Embryonic facial prominence (tissue), 1 donor: ENCODE data around the gene OSM.
A peak's percentile ranks its signal among the peaks of the same experiment; 100 is the strongest.
"Not testable (repeated sequence)": the region's sequence is repeated elsewhere in the genome, so short reads cannot be mapped to it uniquely, and the experiment has no call there.

Experiments used
- DNase-seq: peaks from one replicate; pipeline ENCODE4 v3.0.0-alpha.2; 2016; ENCODE audit errors: extremely low spot score

Gene OSM

DNA sequence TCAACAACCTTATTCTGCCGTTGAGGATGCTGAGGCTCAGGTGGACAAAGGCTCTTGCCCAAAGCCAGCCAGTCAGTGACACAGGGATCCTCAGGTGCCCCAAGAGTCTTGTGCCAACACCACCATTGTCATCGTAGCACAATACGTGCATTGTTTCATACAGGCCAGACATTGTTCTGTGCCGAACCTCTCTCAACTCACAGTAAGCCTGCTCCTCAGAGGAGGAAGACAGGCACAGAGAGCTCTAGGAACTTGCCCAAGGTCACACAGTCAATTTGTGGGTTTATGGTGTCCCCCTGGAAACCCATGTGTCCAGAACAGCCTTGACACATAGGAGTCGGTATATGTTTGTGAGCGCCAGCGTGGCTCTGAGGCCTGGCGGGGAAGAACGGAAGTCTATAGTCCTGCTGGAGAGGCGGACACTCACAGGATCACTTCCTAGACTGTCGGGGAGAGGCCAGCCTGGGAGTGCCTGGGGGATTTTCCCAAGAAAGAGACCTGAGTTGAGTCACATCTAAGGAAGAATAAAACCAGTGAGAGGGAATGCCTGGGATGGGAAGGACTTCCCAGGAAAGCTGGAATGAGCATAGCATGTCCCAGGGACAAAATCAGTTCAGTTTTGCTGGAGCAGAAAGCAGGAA is 40.3 kb downstream of the OSM start:
- DNase-seq, result no peak

GRCh38 chr22:30225220-30225927 is 41.3 kb downstream of the OSM start:
- no peak for DNase-seq

DNA sequence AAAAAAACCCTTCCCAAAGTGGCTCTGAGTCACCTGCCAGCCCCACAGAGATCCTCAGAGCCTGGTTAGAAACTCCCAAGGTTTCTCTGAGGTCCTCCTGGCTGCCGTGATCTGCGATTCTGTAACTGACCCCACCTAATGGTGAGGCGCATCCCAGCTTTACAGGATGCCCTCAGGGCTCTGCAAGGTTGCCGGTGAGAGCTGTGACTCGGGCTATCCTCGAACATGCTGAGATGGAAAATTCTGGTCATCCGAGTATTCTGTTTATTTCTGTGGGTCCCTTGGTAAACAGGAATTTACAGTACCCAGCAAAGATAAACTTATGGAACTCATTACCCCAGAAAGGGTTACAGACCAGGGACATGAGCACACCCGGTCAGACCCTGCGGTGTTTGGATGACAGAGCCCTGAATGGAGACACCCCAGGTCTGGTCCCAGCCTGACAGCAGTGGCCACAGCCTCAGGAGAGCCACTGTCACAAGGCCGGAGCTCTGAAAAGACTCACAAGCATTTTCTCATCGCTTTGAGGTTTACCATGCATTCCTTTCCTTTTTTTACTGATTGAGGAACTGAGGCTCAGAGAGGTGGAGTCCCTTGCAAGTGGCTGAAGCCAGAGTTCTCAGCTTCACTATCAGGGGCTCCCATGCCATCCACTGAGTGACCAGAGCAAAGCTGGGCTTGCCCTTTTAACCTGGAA is 42.3 kb downstream of the OSM start:
- no peak for DNase-seq

- no peak for DNase-seq
These were observed 43.3 kb downstream of the OSM start for GRCh38 chr22:30223303-30223702.

GRCh38 chr22:30222321-30222720 is 44.3 kb downstream of the OSM start:
- no peak for DNase-seq

DNA sequence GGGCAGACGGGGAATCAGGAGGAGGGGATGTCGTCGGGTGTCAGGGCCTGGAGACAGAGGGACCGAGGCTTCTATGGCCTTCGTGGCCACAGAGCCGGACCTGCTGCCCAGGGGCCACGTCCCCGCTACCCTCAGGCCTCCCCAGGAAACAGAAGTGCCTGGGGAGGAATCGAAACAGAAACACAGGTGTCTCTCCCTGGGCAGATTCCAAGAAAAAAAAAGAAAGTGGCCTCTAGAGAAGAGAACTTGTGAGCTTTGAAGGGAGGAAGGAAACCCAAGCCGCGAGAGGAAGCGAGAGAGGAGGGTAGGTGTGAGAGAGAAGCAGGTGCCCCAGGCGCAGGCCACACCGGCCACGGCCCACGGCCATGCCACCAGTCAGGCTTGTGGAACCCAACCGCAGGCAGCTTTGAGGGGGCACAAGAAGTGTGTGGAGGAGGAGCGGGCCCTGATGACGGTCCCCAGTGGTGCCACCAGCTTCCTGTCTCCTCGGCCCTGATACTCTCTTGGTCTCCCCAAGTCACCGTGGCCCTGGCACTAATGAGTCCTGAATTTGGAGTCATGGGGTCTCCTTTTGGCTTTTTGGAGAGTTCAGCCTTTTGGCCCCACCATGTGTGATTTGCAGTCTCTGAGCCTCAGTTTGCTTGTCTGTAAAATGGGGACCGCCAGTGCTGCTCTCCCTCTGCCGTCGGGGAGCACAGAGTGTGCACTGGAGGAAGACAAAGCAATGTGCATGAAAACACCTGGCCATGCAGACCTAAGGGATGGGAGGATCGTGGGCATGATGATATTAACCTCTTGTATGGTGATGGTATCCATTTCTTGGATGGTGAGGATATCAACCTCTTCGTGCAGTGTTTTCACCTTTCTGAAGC is 45.3 kb downstream of the OSM start:
- no peak for DNase-seq

DNA sequence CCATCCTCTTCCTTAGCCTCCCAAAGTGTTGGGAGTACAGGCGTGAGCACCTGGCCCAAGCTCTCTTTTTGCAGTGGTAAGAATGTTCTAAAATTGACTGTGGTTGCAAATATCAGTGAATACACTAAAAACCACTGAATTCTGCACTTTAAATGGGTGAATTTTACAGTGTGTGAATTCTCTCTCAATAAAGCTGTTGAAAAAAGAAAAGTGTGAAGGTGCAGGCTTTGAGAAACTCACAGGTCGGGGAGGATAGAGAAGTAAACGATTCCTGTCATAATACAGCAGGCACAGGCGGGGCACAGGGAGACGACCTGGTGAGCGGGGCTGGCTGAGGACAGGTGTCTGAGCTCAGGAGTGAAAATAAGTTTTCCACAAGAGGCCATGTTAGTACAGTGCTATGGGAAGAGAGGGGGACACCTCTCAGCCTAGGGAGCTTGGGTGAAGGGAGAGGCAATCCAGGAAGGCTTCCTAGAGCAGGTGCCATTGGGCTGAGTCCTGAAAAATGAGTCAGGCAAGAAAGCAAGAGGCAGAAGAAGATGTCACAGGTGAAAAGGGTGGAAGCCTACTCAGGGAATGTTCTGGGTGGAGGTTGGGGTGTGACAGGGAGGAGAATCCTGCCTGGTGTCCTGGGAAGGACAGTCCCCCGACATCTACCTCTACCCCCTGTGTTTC is 46.2 kb downstream of the OSM start:
- DNase-seq, result no peak

- DNase-seq, result no peak
These were observed 46.9 kb downstream of the OSM start for GRCh38 chr22:30219668-30220278.

GRCh38 chr22:30219049-30219654 is 47.5 kb downstream of the OSM start:
- DNase-seq, result no peak

- DNase-seq, result peak; percentile 43
These were observed 48.7 kb downstream of the OSM start for GRCh38 chr22:30217698-30218560.

DNA sequence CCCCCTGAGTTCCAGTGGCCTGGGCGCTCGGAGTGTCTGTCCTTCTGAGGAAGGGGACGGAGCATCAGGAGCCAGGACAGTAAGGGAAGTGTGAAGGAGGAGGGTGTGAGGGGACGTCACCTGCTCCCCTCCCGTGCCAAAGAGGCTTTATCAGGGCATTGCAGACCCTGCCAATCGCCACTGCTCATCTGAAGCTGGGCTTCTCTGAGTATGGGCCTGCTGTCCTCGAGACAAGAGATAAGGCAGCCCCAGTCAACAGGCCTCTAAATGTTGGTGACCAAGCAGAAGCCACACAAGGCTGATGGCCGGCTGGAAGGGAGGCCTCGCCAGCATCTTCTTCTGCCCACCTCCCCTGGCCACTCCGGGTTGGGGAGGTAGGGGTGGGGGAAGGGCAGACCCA is 49.9 kb downstream of the OSM start:
- no peak for DNase-seq

GRCh38 chr22:30216272-30216671 is 50.4 kb downstream of the OSM start:
- not testable (repeated sequence) for DNase-seq

- DNase-seq, result no peak
These were observed 51.8 kb downstream of the OSM start for GRCh38 chr22:30214703-30215407.

DNA sequence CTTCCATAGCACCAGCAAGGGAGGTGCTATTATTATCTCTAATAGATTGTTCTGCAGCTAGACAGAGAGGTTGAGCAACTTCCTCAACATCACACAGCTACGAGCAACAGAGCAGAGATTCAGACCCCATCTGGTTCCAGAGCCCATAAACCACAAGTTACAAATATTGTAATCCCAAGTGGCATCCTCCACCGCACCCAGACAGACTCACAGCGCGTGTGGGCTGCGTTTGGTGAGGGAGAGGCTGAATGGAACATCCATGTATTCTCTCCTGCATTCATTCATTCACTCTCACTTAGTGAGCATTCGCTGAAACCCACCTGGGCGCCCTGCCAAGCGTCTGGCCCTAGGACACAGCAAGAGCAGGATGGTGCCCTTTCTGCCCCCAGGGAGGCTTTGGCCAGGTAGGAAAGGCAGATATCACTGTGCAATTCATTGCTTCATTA is 53.6 kb downstream of the OSM start:
- DNase-seq, result no peak
